IMR-90 (cell line): ENCODE data around the gene ZNF584. TPM values are rescaled to one million over a fixed set of nuclear protein-coding genes. Genes with fewer than 3 reads are reported as not detected.

Experiments used
- ATAC-seq: fragments of 200-7000 bp; cut with Tn5 transposase; 2 replicates; pipeline ENCODE4 v1.9.1; 2020; ENCODE audit warnings: low read depth, mild to moderate bottlenecking, moderate library complexity
- BruUV-seq: library from RNA; stranded (reverse); fragments of 400-500 nt; replicated peaks from 2 replicates; lab custom pipeline; 2021; lab: Mats Ljungman, UMichigan
- CTCF ChIA-PET: fragments of 300-600 bp; formaldehyde crosslinking; extraction: SDS; loops from one replicate; lab custom pipeline; 2021; ENCODE audit warnings: antibody characterized with exemption; lab: Yijun Ruan, JAX
- POLR2A ChIA-PET: fragments of 300-600 bp; sonication (Branson Sonifier 250); formaldehyde crosslinking; loops from one replicate; lab custom pipeline; 2022; ENCODE audit warnings: antibody characterized with exemption; ENCODE audit not compliant: unreplicated experiment; lab: Charles Lee
- DNase-seq: peaks from one replicate; pipeline ENCODE4 v3.0.0; 2013
- H2AFZ ChIP-seq: replicated peaks from 2 replicates; pipeline ENCODE3; 2013; ENCODE audit warnings: low read length, mild to moderate bottlenecking; ENCODE audit not compliant: poor library complexity
- H2AK5ac ChIP-seq: 2 replicates; pipeline ENCODE4 v1.6.1; 2013; ENCODE audit warnings: low read depth, low read length, inconsistent platforms
- H2AK9ac ChIP-seq: replicated peaks from 2 replicates; pipeline ENCODE3; 2013; ENCODE audit warnings: mild to moderate bottlenecking, low read depth, low read length, moderate library complexity; ENCODE audit not compliant: poor library complexity
- H2BK120ac ChIP-seq: 2 replicates; pipeline ENCODE4 v1.6.1; 2013; ENCODE audit warnings: low read depth, low read length, inconsistent platforms
- H2BK15ac ChIP-seq: 3 replicates; pipeline ENCODE4 v1.6.1; 2013; ENCODE audit warnings: low read depth, low read length, inconsistent platforms
- H2BK20ac ChIP-seq: 2 replicates; pipeline ENCODE4 v1.6.1; 2013; ENCODE audit warnings: low read depth, mild to moderate bottlenecking, inconsistent platforms, low read length, moderate library complexity
- H2BK5ac ChIP-seq: 2 replicates; pipeline ENCODE4 v1.6.1; 2013; ENCODE audit warnings: mild to moderate bottlenecking, low read depth, low read length, inconsistent platforms; ENCODE audit not compliant: poor library complexity, severe bottlenecking
- H3K14ac ChIP-seq: replicated peaks from 2 replicates; pipeline ENCODE4 v1.6.1; 2013; ENCODE audit warnings: low read depth, low read length, inconsistent platforms
- H3K18ac ChIP-seq: 2 replicates; pipeline ENCODE4 v1.6.1; 2013; ENCODE audit warnings: low read depth, low read length, control low read depth
- H3K23ac ChIP-seq: 2 replicates; pipeline ENCODE4 v1.6.1; 2013; ENCODE audit warnings: low read depth, low read length, inconsistent platforms
- H3K27ac ChIP-seq: 2 replicates; pipeline ENCODE4 v1.5.1; 2013; ENCODE audit warnings: mild to moderate bottlenecking, control low read depth, low read length; ENCODE audit not compliant: insufficient read depth
- H3K27me3 ChIP-seq: 2 replicates; pipeline ENCODE4 v1.6.1; 2013; ENCODE audit warnings: low read length; ENCODE audit not compliant: control insufficient read depth, insufficient read depth
- H3K36me3 ChIP-seq: 2 replicates; pipeline ENCODE4 v1.6.1; 2013; ENCODE audit warnings: low read length, mixed read lengths; ENCODE audit not compliant: control insufficient read depth, insufficient read depth
- H3K4ac ChIP-seq: 2 replicates; pipeline ENCODE4 v1.6.1; 2013; ENCODE audit warnings: low read depth, low read length, inconsistent platforms
- H3K4me1 ChIP-seq: 2 replicates; pipeline ENCODE4 v1.6.1; 2013; ENCODE audit warnings: low read length, mixed read lengths; ENCODE audit not compliant: control insufficient read depth, insufficient read depth
- H3K4me2 ChIP-seq: 2 replicates; pipeline ENCODE4 v1.6.1; 2013; ENCODE audit warnings: low read depth, mild to moderate bottlenecking, control low read depth, low read length, moderate library complexity
- H3K4me3 ChIP-seq: 2 replicates; pipeline ENCODE4 v1.5.1; 2013; ENCODE audit warnings: low read depth, mild to moderate bottlenecking, control low read depth, low read length, moderate library complexity; ENCODE audit not compliant: insufficient read depth
- H3K56ac ChIP-seq: 2 replicates; pipeline ENCODE4 v1.6.1; 2013; ENCODE audit warnings: low read length, inconsistent platforms; ENCODE audit not compliant: insufficient read depth; ENCODE audit errors: extremely low read depth
- H3K79me1 ChIP-seq, 2 experiments: 2 replicates each; pipeline ENCODE4 v1.6.1; 2013; ENCODE audit warnings: low read length in 2 of 2, inconsistent platforms in 1 of 2, low read depth in 1 of 2
- H3K9ac ChIP-seq: 2 replicates; pipeline ENCODE4 v1.6.1; 2013; ENCODE audit warnings: low read depth, low read length, control low read depth
- H3K9me1 ChIP-seq: 2 replicates; pipeline ENCODE4 v1.6.1; 2013; ENCODE audit warnings: low read length, inconsistent platforms; ENCODE audit not compliant: insufficient read depth
- H3K9me3 ChIP-seq: 2 replicates; pipeline ENCODE4 v1.6.1; 2013; ENCODE audit warnings: low read length; ENCODE audit not compliant: control insufficient read depth, insufficient read depth
- H4K20me1 ChIP-seq: 2 replicates; pipeline ENCODE4 v1.6.1; 2013; ENCODE audit warnings: low read length, inconsistent platforms; ENCODE audit not compliant: insufficient read depth
- H4K5ac ChIP-seq: 2 replicates; pipeline ENCODE4 v1.6.1; 2013; ENCODE audit warnings: mild to moderate bottlenecking, low read depth, low read length, control low read depth
- H4K8ac ChIP-seq, 2 experiments: 2 replicates each; pipeline ENCODE4 v1.6.1; 2013; ENCODE audit warnings: low read depth in 2 of 2, low read length in 2 of 2, control low read depth in 1 of 2, inconsistent platforms in 1 of 2
- H4K91ac ChIP-seq: 2 replicates; pipeline ENCODE4 v1.6.1; 2013; ENCODE audit warnings: low read depth, low read length, inconsistent platforms; ENCODE audit not compliant: insufficient read depth
- BHLHE40 ChIP-seq: fragments of 150-350 bp; IDR thresholded peaks from 2 replicates; pipeline ENCODE4 v1.6.1; 2016; ENCODE audit warnings: mild to moderate bottlenecking, low read depth, low read length
- CEBPB ChIP-seq: IDR thresholded peaks from 2 replicates; pipeline ENCODE4 v1.6.1; 2012; ENCODE audit warnings: low read depth, low read length, improper control_type of control experiment
- NFE2L2 ChIP-seq: fragments of 150-350 bp; IDR thresholded peaks from 2 replicates; pipeline ENCODE4 v1.6.1; 2016; ENCODE audit warnings: low read depth, mild to moderate bottlenecking, low read length
- dilution Hi-C: fragments of 300-500 bp; cut with HindIII; formaldehyde crosslinking; loops from one replicate; pipeline ENCODE4 v1.14.3; 2018; ENCODE audit warnings: low sequenced_read_pairs; ENCODE audit not compliant: unreplicated experiment
- in situ Hi-C: fragments of 300-500 bp; cut with MboI; formaldehyde crosslinking; loops from 3 replicates; pipeline ENCODE4 v1.14.3; 2019; ENCODE audit warnings: low sequenced_read_pairs, inconsistent platforms, mixed read lengths
- intact Hi-C: fragments of 100-400 bp; cut with micrococcal nuclease; formaldehyde crosslinking; loops from 2 replicates; pipeline ENCODE4 v1.10.0; 2022
- polyA plus RNA-seq, 3 experiments: library from polyadenylated mRNA; depleted of rRNA; stranded (reverse); fragments of >200 nt; gene quantifications; 2 replicates each; pipeline ENCODE4 v1.2.3, GENCODE V29; 2012; ENCODE audit warnings: low replicate concordance in 1 of 3
- total RNA-seq: library from RNA; depleted of rRNA; stranded (reverse); fragments of >200 nt; gene quantifications from 2 replicates; pipeline ENCODE4 v1.2.3, GENCODE V29; 2012

ZNF584 gene
- total and polyA plus RNA-seq, 2 of the 4 experiments (the other 2 are of a cell fraction) = 11.6 to 15.4 TPM

DNA sequence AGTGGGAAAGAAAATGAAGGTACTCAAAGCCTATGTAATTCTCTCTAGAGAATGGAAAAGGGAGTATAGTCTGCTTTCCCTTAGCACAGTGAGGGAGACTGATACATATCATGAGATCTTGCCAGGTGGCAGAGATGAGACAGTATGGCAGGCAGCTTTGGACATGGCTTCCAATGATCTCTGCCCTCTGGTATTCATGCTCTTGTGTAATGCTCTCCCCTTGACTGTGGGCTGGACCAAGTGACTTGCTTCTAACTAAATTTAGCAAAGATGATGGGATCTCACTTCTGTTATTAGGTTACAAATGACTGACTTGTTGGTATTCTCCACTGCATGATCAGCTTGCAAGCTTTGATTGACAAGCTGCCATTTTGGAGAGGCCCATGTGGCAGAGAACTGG is 21.3 kb downstream of the ZNF584 start:
- dilution Hi-C loops (no loop called here), intact Hi-C loops (no loop called here), in situ Hi-C loops (no loop called here)
- Histone ChIP-seq H3K36me3 (peaks cover 37% of the 10 kb centered on the region), H3K9ac (no peak overlapping the region), H4K91ac (no peak overlapping the region), H2AFZ (no peak overlapping the region), H2AK9ac (no peak overlapping the region), H2BK15ac (no peak overlapping the region), H3K9me3 (peaks cover 81% of the 10 kb centered on the region), H3K27ac (no peak overlapping the region), H4K5ac (no peak overlapping the region), H3K18ac (no peak overlapping the region), H3K4me2 (no peak overlapping the region), H2AK5ac (no peak overlapping the region), H4K8ac (no peak overlapping the region), H4K20me1 (no peaks in the 10 kb centered on the region), H3K23ac (no peak overlapping the region), H2BK20ac (no peak overlapping the region), H3K27me3 (no peaks in the 10 kb centered on the region), H3K4me3 (no peak overlapping the region), H3K4ac (no peak overlapping the region), H3K4me1 (no peaks in the 10 kb centered on the region), H2BK120ac (no peak overlapping the region), H3K14ac (no peak overlapping the region), H2BK5ac (no peak overlapping the region), H3K56ac (no peak overlapping the region), H3K79me1 (peaks cover 0 to 4% of the 10 kb centered on the region in 2 experiments; a peak in 1 of 4 replicates), H3K9me1 (no peaks in the 10 kb centered on the region)
- BruUV-seq = no TSS peak
- ChIA-PET CTCF (no interaction called here), POLR2A (no interaction called here)
- DNase-seq (peak; percentile 26), ATAC-seq (peak; percentile 40; the same call in 1 of the 2 replicates)
- TF ChIP-seq BHLHE40 (no peak), NFE2L2 (no peak), CEBPB (peak; percentile 15; the same call in 1 of the 2 replicates)
